GM21786 (cell line): ENCODE results near the gene NPIPA3.
"Not testable (repeated sequence)": the region's sequence is repeated elsewhere in the genome, so short reads cannot be mapped to it uniquely, and the experiment has no call there.

ENCODE experiments used
- ATAC-seq: cut with Tn5 transposase; IDR thresholded peaks from one replicate; pipeline ENCODE4 v1.9.1; 2021; ENCODE audit not compliant: unreplicated experiment

NPIPA3 gene

GRCh38 chr16:14742273-14743128 is 39.3 kb downstream of the NPIPA3 start, which contains the start of gene NPIPA2:
Gene NPIPA2, plus strand, starts transcription at chr16:14742533. Its CDS starts 5,533 bp downstream, at chr16:14748066.
- ATAC-seq, result peak; percentile 99

- ATAC-seq, result not testable (repeated sequence)
These were observed 70.4 kb downstream of the NPIPA3 start for GRCh38 chr16:14773654-14774053.

DNA sequence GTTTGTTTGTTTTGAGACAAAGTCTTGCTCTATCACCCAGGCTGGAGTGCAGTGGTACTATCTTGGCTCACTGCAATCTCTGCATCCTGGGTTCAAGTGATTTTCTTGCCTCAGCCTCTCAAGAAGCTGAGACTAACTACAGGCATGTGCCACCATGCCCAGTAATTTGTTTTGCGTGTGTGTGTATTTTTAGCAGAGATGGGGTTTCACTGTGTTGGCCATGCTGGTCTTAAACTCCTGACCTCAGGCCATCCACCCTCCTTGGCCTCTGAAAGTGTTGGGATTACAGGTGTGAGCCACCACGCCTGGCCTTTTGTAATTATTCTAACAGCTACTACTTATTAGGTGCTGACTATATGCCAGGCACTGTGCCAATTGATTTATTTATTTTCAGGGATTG is 72.4 kb downstream of the NPIPA3 start:
- ATAC-seq, result not testable (repeated sequence)
